GM12872 (cell line): Measurements from ENCODE around the gene COMMD8.

Experiments
- TF ChIP-seq, protein P1 (sequence below): IDR thresholded peaks from 3 replicates; pipeline ENCODE4 v1.5.1; 2011; ENCODE audit warnings: low read depth, mild to moderate bottlenecking, low read length, moderate library complexity; ENCODE audit not compliant: insufficient read depth

The COMMD8 gene

DNA sequence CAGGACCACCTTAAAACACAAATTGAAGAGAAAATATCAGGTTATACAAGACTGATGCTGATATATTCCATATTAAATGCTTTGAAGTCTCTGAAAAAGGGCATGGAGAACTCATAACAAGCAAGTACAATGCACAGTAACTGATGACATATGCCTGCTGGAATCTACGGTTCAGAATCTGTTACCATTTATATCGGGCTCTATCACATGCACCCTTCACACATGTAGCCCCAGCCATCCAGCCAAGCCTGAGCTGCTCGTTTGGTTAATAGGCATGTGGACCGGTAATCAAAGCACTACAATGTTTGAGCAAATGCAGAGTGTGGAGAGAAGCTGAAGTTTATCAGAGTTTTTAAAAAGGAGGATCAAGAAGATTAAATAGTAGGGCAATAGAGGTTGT, 11.8 kb downstream of the COMMD8 start:
- TF ChIP-seq, protein P1, sequence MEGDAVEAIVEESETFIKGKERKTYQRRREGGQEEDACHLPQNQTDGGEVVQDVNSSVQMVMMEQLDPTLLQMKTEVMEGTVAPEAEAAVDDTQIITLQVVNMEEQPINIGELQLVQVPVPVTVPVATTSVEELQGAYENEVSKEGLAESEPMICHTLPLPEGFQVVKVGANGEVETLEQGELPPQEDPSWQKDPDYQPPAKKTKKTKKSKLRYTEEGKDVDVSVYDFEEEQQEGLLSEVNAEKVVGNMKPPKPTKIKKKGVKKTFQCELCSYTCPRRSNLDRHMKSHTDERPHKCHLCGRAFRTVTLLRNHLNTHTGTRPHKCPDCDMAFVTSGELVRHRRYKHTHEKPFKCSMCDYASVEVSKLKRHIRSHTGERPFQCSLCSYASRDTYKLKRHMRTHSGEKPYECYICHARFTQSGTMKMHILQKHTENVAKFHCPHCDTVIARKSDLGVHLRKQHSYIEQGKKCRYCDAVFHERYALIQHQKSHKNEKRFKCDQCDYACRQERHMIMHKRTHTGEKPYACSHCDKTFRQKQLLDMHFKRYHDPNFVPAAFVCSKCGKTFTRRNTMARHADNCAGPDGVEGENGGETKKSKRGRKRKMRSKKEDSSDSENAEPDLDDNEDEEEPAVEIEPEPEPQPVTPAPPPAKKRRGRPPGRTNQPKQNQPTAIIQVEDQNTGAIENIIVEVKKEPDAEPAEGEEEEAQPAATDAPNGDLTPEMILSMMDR, result no peak

- TF ChIP-seq, protein P1, result no peak
Measured at GRCh38 chr4:47444031-47444430, 19.5 kb downstream of the COMMD8 start.

DNA sequence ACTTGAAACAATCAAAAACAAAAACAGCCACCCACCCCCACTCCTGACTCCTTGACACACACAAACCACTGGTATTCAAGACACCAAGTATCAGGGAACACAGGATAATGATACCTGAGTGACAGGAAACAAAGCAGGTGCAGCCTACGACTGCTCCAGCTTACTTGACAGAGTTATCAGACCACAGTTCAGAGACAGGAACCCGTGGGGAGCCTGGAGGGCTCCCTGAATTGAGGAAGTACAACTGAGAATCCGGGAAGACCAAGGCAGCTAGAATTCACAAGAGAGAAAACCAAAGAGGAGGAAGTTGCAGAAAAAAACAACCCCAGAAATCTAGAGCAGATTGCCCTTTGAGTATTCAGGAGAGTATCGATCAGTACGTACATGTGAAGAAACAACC, 20.5 kb downstream of the COMMD8 start:
- TF ChIP-seq, protein P1, result no peak

- TF ChIP-seq, protein P1, result no peak
Measured at GRCh38 chr4:47434931-47435330, 28.6 kb downstream of the COMMD8 start.

DNA sequence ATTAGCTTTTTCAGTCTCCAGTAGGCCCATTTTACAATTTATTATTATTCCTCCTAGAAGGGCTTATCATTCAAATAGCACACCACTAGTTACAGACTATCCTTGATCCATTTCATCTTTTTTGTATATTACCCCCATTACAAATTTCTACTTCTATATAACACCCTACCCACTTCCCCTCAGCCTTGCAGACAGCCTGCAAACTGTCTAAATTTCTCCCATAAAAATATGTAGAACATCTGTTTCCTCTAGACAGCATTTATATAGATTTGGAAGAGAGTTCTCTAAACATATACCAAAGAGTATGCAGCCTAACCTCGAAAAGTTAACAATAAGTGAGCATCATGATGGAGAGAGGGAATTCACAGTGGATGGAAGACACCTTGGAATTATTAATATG, 30.8 kb downstream of the COMMD8 start:
- TF ChIP-seq, protein P1, result no peak

GRCh38 chr4:47427935-47428334, 35.6 kb downstream of the COMMD8 start:
- TF ChIP-seq, protein P1, result no peak

GRCh38 chr4:47425628-47426027, 37.9 kb downstream of the COMMD8 start:
- TF ChIP-seq, protein P1, result no peak

- TF ChIP-seq, protein P1, result no peak
Measured at GRCh38 chr4:47419296-47419695, 44.2 kb downstream of the COMMD8 start.
